ENCODE results near the gene TMEM44. TPM values are rescaled to one million over a fixed set of nuclear protein-coding genes. Genes with fewer than 3 reads are reported as not detected.
A peak's percentile ranks its signal among the peaks of the same experiment; 100 is the strongest.
"Not testable (repeated sequence)": the region's sequence is repeated elsewhere in the genome, so short reads cannot be mapped to it uniquely, and the experiment has no call there.

The TMEM44 gene
- total and polyA plus RNA-seq, 4 donors, result 7.0 to 31.5 (median 11.5) TPM

GRCh38 chr3:194554473-194555123, 78.6 kb downstream of the TMEM44 start:
- no peaks in the 10 kb centered on the region for H3K27me3 ChIP-seq (ENCODE audit: control insufficient read depth in 1 of 2, insufficient read depth in 2 of 2, low read length in 1 of 2)
- peaks cover 0 to 2% of the 10 kb centered on the region in 2 donors for H3K4me1 ChIP-seq (ENCODE audit: control insufficient read depth in 1 of 2, insufficient read depth in 2 of 2, low read length in 2 of 2)
- peak overlapping the region; percentile 64 to 79 for H3K27ac ChIP-seq (ENCODE audit: low read depth in 1 of 2, low read length in 2 of 2)
- intact Hi-C loops (cut with DNase I), result no loop called here
- H3K36me3 ChIP-seq (ENCODE audit: control insufficient read depth in 1 of 2, insufficient read depth in 2 of 2, low read length in 1 of 2), result no peaks in the 10 kb centered on the region
- H3K4me3 ChIP-seq (ENCODE audit: low read length in 2 of 2), result no peak overlapping the region
- no peaks in the 10 kb centered on the region for H3K9me3 ChIP-seq (ENCODE audit: control insufficient read depth, low read length)
- WGBS, 2 donors, result 4 to 9% methylated on average over 10 of the region's 10 CpGs
- DNase-seq, result peak in 1 of 2 donors; percentile 66
- peak; percentile 70 for ATAC-seq (ENCODE audit: low FRiP score)

- Histone ChIP-seq H3K9me3 (ENCODE audit: control insufficient read depth, low read length) (no peaks in the 10 kb centered on the region), H3K4me1 (ENCODE audit: control insufficient read depth in 1 of 2, insufficient read depth in 2 of 2, low read length in 2 of 2) (peaks cover 4 to 6% of the 10 kb centered on the region in 2 donors), H3K36me3 (ENCODE audit: control insufficient read depth in 1 of 2, insufficient read depth in 2 of 2, low read length in 1 of 2) (no peaks in the 10 kb centered on the region), H3K27me3 (ENCODE audit: control insufficient read depth in 1 of 2, insufficient read depth in 2 of 2, low read length in 1 of 2) (no peaks in the 10 kb centered on the region), H3K4me3 (ENCODE audit: low read length in 2 of 2) (no peak overlapping the region), H3K27ac (ENCODE audit: low read depth in 1 of 2, low read length in 2 of 2) (peak overlapping the region in 1 of 2 donors; percentile 12)
- ATAC-seq (ENCODE audit: low FRiP score), result no peak
- peak in 1 of 2 donors; percentile 65 for DNase-seq
- WGBS, 2 donors, result 95 to 96% methylated on average over 8 of the region's 8 CpGs
- intact Hi-C loops (cut with DNase I), result no loop called here
Observed at GRCh38 chr3:194552327-194552949, 80.8 kb downstream of the TMEM44 start.

GRCh38 chr3:194549853-194550252, 83.4 kb downstream of the TMEM44 start:
- H3K4me3 ChIP-seq (ENCODE audit: low read length in 2 of 2), result no peak overlapping the region
- H3K27me3 ChIP-seq (ENCODE audit: control insufficient read depth in 1 of 2, insufficient read depth in 2 of 2, low read length in 1 of 2), result no peaks in the 10 kb centered on the region
- DNase-seq (peak in 1 of 2 donors; percentile 1), ATAC-seq (ENCODE audit: low FRiP score) (no peak)
- no peaks in the 10 kb centered on the region for H3K9me3 ChIP-seq (ENCODE audit: control insufficient read depth, low read length)
- 80 to 82% methylated on average over 9 of the region's 9 CpGs for WGBS, 2 donors
- peaks cover 2 to 6% of the 10 kb centered on the region in 2 donors for H3K4me1 ChIP-seq (ENCODE audit: control insufficient read depth in 1 of 2, insufficient read depth in 2 of 2, low read length in 2 of 2)
- intact Hi-C loops (cut with DNase I), result no loop called here
- peak overlapping the region in 1 of 2 donors; percentile 76 for H3K27ac ChIP-seq (ENCODE audit: low read depth in 1 of 2, low read length in 2 of 2)
- no peaks in the 10 kb centered on the region for H3K36me3 ChIP-seq (ENCODE audit: control insufficient read depth in 1 of 2, insufficient read depth in 2 of 2, low read length in 1 of 2)

GRCh38 chr3:194548346-194549321, 84.6 kb downstream of the TMEM44 start:
- H3K4me3 ChIP-seq (ENCODE audit: low read length in 2 of 2), result no peak overlapping the region
- H3K27ac ChIP-seq (ENCODE audit: low read depth in 1 of 2, low read length in 2 of 2), result peak overlapping the region; percentile 78 to 84
- ATAC-seq (ENCODE audit: low FRiP score), result peak; percentile 41
- H3K9me3 ChIP-seq (ENCODE audit: control insufficient read depth, low read length), result no peaks in the 10 kb centered on the region
- H3K4me1 ChIP-seq (ENCODE audit: control insufficient read depth in 1 of 2, insufficient read depth in 2 of 2, low read length in 2 of 2), result peaks cover 2 to 6% of the 10 kb centered on the region in 2 donors
- 19 to 23% methylated on average over 16 of the region's 16 CpGs for WGBS, 2 donors
- intact Hi-C loops (cut with DNase I), result no loop called here
- no peaks in the 10 kb centered on the region for H3K36me3 ChIP-seq (ENCODE audit: control insufficient read depth in 1 of 2, insufficient read depth in 2 of 2, low read length in 1 of 2)
- DNase-seq, result peak in 1 of 2 donors; percentile 66
- H3K27me3 ChIP-seq (ENCODE audit: control insufficient read depth in 1 of 2, insufficient read depth in 2 of 2, low read length in 1 of 2), result no peaks in the 10 kb centered on the region

GRCh38 chr3:194547042-194547441, 86.2 kb downstream of the TMEM44 start:
- intact Hi-C loops (cut with DNase I), result no loop called here
- ATAC-seq (ENCODE audit: low FRiP score) (no peak), DNase-seq (no peak)
- H3K36me3 ChIP-seq (ENCODE audit: control insufficient read depth in 1 of 2, insufficient read depth in 2 of 2, low read length in 1 of 2), result no peaks in the 10 kb centered on the region
- no peaks in the 10 kb centered on the region for H3K9me3 ChIP-seq (ENCODE audit: control insufficient read depth, low read length)
- no peak overlapping the region for H3K27ac ChIP-seq (ENCODE audit: low read depth in 1 of 2, low read length in 2 of 2)
- WGBS, 2 donors, result 65 to 79% methylated on average over 3 of the region's 3 CpGs
- no peaks in the 10 kb centered on the region for H3K27me3 ChIP-seq (ENCODE audit: control insufficient read depth in 1 of 2, insufficient read depth in 2 of 2, low read length in 1 of 2)
- peaks cover 2 to 6% of the 10 kb centered on the region in 2 donors for H3K4me1 ChIP-seq (ENCODE audit: control insufficient read depth in 1 of 2, insufficient read depth in 2 of 2, low read length in 2 of 2)
- no peak overlapping the region for H3K4me3 ChIP-seq (ENCODE audit: low read length in 2 of 2)

- H3K4me3 ChIP-seq (ENCODE audit: low read length in 2 of 2); DNase-seq; H3K4me1 ChIP-seq (ENCODE audit: control insufficient read depth in 1 of 2, insufficient read depth in 2 of 2, low read length in 2 of 2); ATAC-seq (ENCODE audit: low FRiP score); H3K27ac ChIP-seq (ENCODE audit: low read depth in 1 of 2, low read length in 2 of 2); H3K27me3 ChIP-seq (ENCODE audit: control insufficient read depth in 1 of 2, insufficient read depth in 2 of 2, low read length in 1 of 2); H3K36me3 ChIP-seq (ENCODE audit: control insufficient read depth in 1 of 2, insufficient read depth in 2 of 2, low read length in 1 of 2); H3K9me3 ChIP-seq (ENCODE audit: control insufficient read depth, low read length); intact Hi-C loops (cut with DNase I): not testable (repeated sequence)
- WGBS, 2 donors, result 97 to 98% methylated on average over 7 of the region's 7 CpGs
Observed at GRCh38 chr3:194545538-194545937, 87.7 kb downstream of the TMEM44 start.

GRCh38 chr3:194543550-194543949, 89.7 kb downstream of the TMEM44 start:
- ATAC-seq (ENCODE audit: low FRiP score) (no peak), DNase-seq (no peak)
- Histone ChIP-seq H3K9me3 (ENCODE audit: control insufficient read depth, low read length) (no peaks in the 10 kb centered on the region), H3K27me3 (ENCODE audit: control insufficient read depth in 1 of 2, insufficient read depth in 2 of 2, low read length in 1 of 2) (no peaks in the 10 kb centered on the region), H3K36me3 (ENCODE audit: control insufficient read depth in 1 of 2, insufficient read depth in 2 of 2, low read length in 1 of 2) (no peaks in the 10 kb centered on the region), H3K4me3 (ENCODE audit: low read length in 2 of 2) (no peak overlapping the region), H3K4me1 (ENCODE audit: control insufficient read depth in 1 of 2, insufficient read depth in 2 of 2, low read length in 2 of 2) (peaks cover 0 to 4% of the 10 kb centered on the region in 2 donors), H3K27ac (ENCODE audit: low read depth in 1 of 2, low read length in 2 of 2) (no peak overlapping the region)
- WGBS, 2 donors, result 92 to 93% methylated on average over 8 of the region's 8 CpGs
- intact Hi-C loops (cut with DNase I), result loop anchor here in 1 of 2 donors (5.0 kb wide), 1 partner anchor 56 kb away; the partner anchor contains the start of gene ATP13A3

- Histone ChIP-seq H3K27ac (ENCODE audit: low read depth in 1 of 2, low read length in 2 of 2) (peak overlapping the region in 1 of 2 donors; percentile 71), H3K9me3 (ENCODE audit: control insufficient read depth, low read length) (no peaks in the 10 kb centered on the region), H3K27me3 (ENCODE audit: control insufficient read depth in 1 of 2, insufficient read depth in 2 of 2, low read length in 1 of 2) (no peaks in the 10 kb centered on the region), H3K36me3 (ENCODE audit: control insufficient read depth in 1 of 2, insufficient read depth in 2 of 2, low read length in 1 of 2) (no peaks in the 10 kb centered on the region), H3K4me3 (ENCODE audit: low read length in 2 of 2) (no peak overlapping the region), H3K4me1 (ENCODE audit: control insufficient read depth in 1 of 2, insufficient read depth in 2 of 2, low read length in 2 of 2) (peaks cover 0 to 3% of the 10 kb centered on the region in 2 donors)
- ATAC-seq (ENCODE audit: low FRiP score) (no peak), DNase-seq (peak in 1 of 2 donors; percentile 55)
- intact Hi-C loops (cut with DNase I), result loop anchor here in 1 of 2 donors (5.0 kb wide), 1 partner anchor 54 kb away; the partner anchor contains the start of gene ATP13A3
- 97 to 98% methylated on average over 8 of the region's 8 CpGs for WGBS, 2 donors
Observed at GRCh38 chr3:194541483-194541882, 91.7 kb downstream of the TMEM44 start.
